GM19035 (cell line): Measurements from ENCODE around the gene CDC42SE2.

Experiments
- ATAC-seq: cut with Tn5 transposase; IDR thresholded peaks from one replicate; pipeline ENCODE4 v1.9.1; 2021; ENCODE audit not compliant: unreplicated experiment

CDC42SE2 gene

GRCh38 chr5:131426011-131426410 lies 162.2 kb downstream of the CDC42SE2 start:
- ATAC-seq: no peak

GRCh38 chr5:131430794-131431193 lies 166.9 kb downstream of the CDC42SE2 start:
- ATAC-seq: no peak

- no peak for ATAC-seq
These were observed 167.9 kb downstream of the CDC42SE2 start for GRCh38 chr5:131431794-131432193.

- ATAC-seq: no peak
These were observed 169.3 kb downstream of the CDC42SE2 start for GRCh38 chr5:131433109-131433508.

GRCh38 chr5:131436081-131436480 lies 172.2 kb downstream of the CDC42SE2 start:
- ATAC-seq: no peak

GRCh38 chr5:131441184-131441583 lies 177.3 kb downstream of the CDC42SE2 start:
- ATAC-seq: no peak
